ENCODE data around the gene BICC1. TPM values are rescaled to one million over a fixed set of nuclear protein-coding genes. Genes with fewer than 3 reads are reported as not detected.

BICC1 gene
- total and polyA plus RNA-seq, 2 of the 13 experiments (the other 11 are each of a cell fraction or from before 2014, with no cell fraction given): 0.18 to 1.5 TPM

DNA sequence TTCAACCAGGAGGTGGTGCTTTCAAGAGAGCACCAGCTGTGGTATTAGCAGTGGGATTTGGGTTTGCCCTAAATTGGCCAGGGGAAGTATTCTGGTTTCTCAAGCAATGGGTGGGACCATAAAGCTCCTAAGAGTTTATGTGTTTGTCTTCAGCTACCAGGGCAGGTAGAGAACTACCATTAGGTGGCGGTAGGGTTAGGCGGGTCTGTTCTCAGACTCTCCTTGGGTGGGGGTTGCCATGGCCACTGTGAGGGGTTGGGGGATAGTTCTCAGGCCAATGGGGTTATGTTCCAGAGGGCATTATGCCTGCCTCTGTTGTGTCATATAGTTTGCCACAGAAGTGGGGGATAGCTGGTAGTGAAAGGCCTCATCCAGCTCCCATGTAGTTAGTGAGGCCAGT, 47.7 kb upstream of the BICC1 start:
- no CpG with 5 or more reads among the region's 2 CpGs for WGBS (ENCODE audit: low lambda C conversion rate)
- H3K9me3 ChIP-seq (ENCODE audit: low read length): 0 out of 2 replicates have a peak, but pooled peaks cover 5% of the 10 kb centered on the region
- ChIA-PET POLR2A (interaction anchor here (1.0 kb wide), 1 partner anchor 12 kb away, joined by 3 read pairs; no protein-coding TSS in a partner anchor), CTCF (ENCODE audit: low intra/inter-chr PET ratio, low total read pairs) (no interaction called here)
- H2AFZ ChIP-seq (ENCODE audit: low read length): no peak overlapping the region
- no peaks in the 10 kb centered on the region for H3K27me3 ChIP-seq (ENCODE audit: control insufficient read depth in 1 of 2, insufficient read depth in 2 of 2, low read length in 2 of 2)
- in situ Hi-C loops (cut with HindIII; ENCODE audit: extremely low pct_ligation_motif_present, low pct_unique_long_range_greater_than_20kb): no loop called here
- ATAC-seq (no peak), DNase-seq (ENCODE audit: low spot score) (no peak), FAIRE-seq (no peak)
- no peak overlapping the region for H3K9ac ChIP-seq (ENCODE audit: insufficient read depth, low read depth, low read length)
- peaks cover 52% of the 10 kb centered on the region for H3K4me1 ChIP-seq (ENCODE audit: insufficient read depth, low read length)
- intact Hi-C loops (cut with micrococcal nuclease; ENCODE audit: unreplicated experiment): no loop called here
- H3K79me2 ChIP-seq (ENCODE audit: insufficient read depth, low read length): no peaks in the 10 kb centered on the region
- H3K4me3 ChIP-seq (replicated peaks in 1 of 3; ENCODE audit: insufficient read depth in 1 of 3, low read depth in 2 of 3, low read length in 3 of 3): no peak overlapping the region
- no peaks in the 10 kb centered on the region for H3K36me3 ChIP-seq (replicated peaks in 1 of 2; ENCODE audit: control insufficient read depth in 1 of 2, insufficient read depth in 2 of 2, low read length in 2 of 2)
- no TSS peak for BruUV-seq (replicated peaks)
- H3K27ac ChIP-seq (ENCODE audit: extremely low read length, insufficient read depth, low read length): no peak overlapping the region
- TF ChIP-seq THRA (CRISPR knock-in tag; IDR thresholded peaks at IDR 0.05; ENCODE audit: borderline replicate concordance) (no peak), CTCF (CRISPR knock-in tag; IDR thresholded peaks at IDR 0.05) (peak; percentile 28; the same call in 1 of the 2 replicates), ISL2 (CRISPR knock-in tag; IDR thresholded peaks at IDR 0.05) (no peak), MED1 (CRISPR knock-in tag; IDR thresholded peaks at IDR 0.05) (no peak), ZNF768 (CRISPR knock-in tag; IDR thresholded peaks at IDR 0.05) (no peak), RFXANK (CRISPR knock-in tag; IDR thresholded peaks at IDR 0.05) (no peak), KDM5A (IDR thresholded peaks at IDR 0.05; ENCODE audit: borderline replicate concordance, low read length) (no peak), ZNF564 (CRISPR knock-in tag; IDR thresholded peaks at IDR 0.05) (no peak)
- no peak overlapping the region for H3K4me2 ChIP-seq (ENCODE audit: low read depth, low read length)
- no peaks in the 10 kb centered on the region for H4K20me1 ChIP-seq (ENCODE audit: insufficient read depth, low read length)
